HG02981 (cell line): ENCODE results near the gene COX18.

Source experiments
- ATAC-seq: cut with Tn5 transposase; IDR thresholded peaks from one replicate; pipeline ENCODE4 v1.9.1; 2021; ENCODE audit warnings: mild to moderate bottlenecking, moderate library complexity; ENCODE audit not compliant: unreplicated experiment

Gene COX18

GRCh38 chr4:73069338-73070073 is at the start of gene COX18:
Gene COX18, minus strand, starts transcription at chr4:73069716. Its CDS starts 67 bp downstream, at chr4:73069649.
- ATAC-seq, result peak; percentile 82

- ATAC-seq, result no peak
Measured at GRCh38 chr4:73109493-73109892, 40.0 kb upstream of the COX18 start.

- no peak for ATAC-seq
Measured at GRCh38 chr4:73104695-73105094, 35.2 kb upstream of the COX18 start.

GRCh38 chr4:73103799-73104503 is 34.4 kb upstream of the COX18 start:
- ATAC-seq, result no peak

GRCh38 chr4:73099143-73099542 is 29.6 kb upstream of the COX18 start:
- ATAC-seq, result no peak

- ATAC-seq, result no peak
Measured at GRCh38 chr4:73098713-73099112, 29.2 kb upstream of the COX18 start.

- no peak for ATAC-seq
Measured at GRCh38 chr4:73098016-73098415, 28.5 kb upstream of the COX18 start.

GRCh38 chr4:73092868-73093267 is 23.4 kb upstream of the COX18 start:
- ATAC-seq, result no peak

- ATAC-seq, result no peak
Measured at GRCh38 chr4:73090738-73091137, 21.2 kb upstream of the COX18 start.

GRCh38 chr4:73087871-73088270 is 18.4 kb upstream of the COX18 start:
- ATAC-seq, result no peak

- ATAC-seq, result no peak
Measured at GRCh38 chr4:73086095-73086868, 16.8 kb upstream of the COX18 start.

GRCh38 chr4:73080789-73081188 is 11.3 kb upstream of the COX18 start:
- no peak for ATAC-seq

GRCh38 chr4:73075832-73076231 is 6.3 kb upstream of the COX18 start:
- no peak for ATAC-seq

- peak; percentile 11 for ATAC-seq
Measured at GRCh38 chr4:73070074-73070390, 516 bp upstream of the COX18 start.

GRCh38 chr4:73068491-73069337 is 802 bp downstream of the COX18 start:
- peak; percentile 3 for ATAC-seq

- ATAC-seq, result no peak
Measured at GRCh38 chr4:73067971-73068394, 1.5 kb downstream of the COX18 start.

- no peak for ATAC-seq
Measured at GRCh38 chr4:73066928-73067327, 2.6 kb downstream of the COX18 start.

- no peak for ATAC-seq
Measured at GRCh38 chr4:73066445-73066844, 3.1 kb downstream of the COX18 start.

- ATAC-seq, result no peak
Measured at GRCh38 chr4:73064536-73064935, 5.0 kb downstream of the COX18 start.

- peak; percentile 76 for ATAC-seq
Measured at GRCh38 chr4:73055241-73055897, 14.1 kb downstream of the COX18 start.
